DOHH2 (cell line): Measurements from ENCODE around the gene PRRG3.

ENCODE experiments used
- H3F3A ChIP-seq: fragments of 200-600 bp; sonication (generic), shearing (Covaris generic); 2 replicates; pipeline ENCODE4 v1.6.0; 2016; ENCODE audit warnings: antibody characterized with exemption, mild to moderate bottlenecking; ENCODE audit not compliant: control insufficient read depth, insufficient read depth
- H3K27ac ChIP-seq: fragments of 200-600 bp; sonication (generic); 2 replicates; pipeline ENCODE4 v1.5.1; 2014; ENCODE audit warnings: low read depth, mild to moderate bottlenecking, low read length, moderate library complexity
- H3K27me3 ChIP-seq: fragments of 200-600 bp; sonication (generic); 2 replicates; pipeline ENCODE4 v1.6.1; 2014; ENCODE audit warnings: mild to moderate bottlenecking, low read length, mixed read lengths; ENCODE audit not compliant: control insufficient read depth
- H3K36me3 ChIP-seq: fragments of 200-600 bp; sonication (generic); 2 replicates; pipeline ENCODE4 v1.6.1; 2014; ENCODE audit warnings: mild to moderate bottlenecking, low read length, moderate library complexity, mixed read lengths; ENCODE audit not compliant: control insufficient read depth
- H3K4me1 ChIP-seq: fragments of 200-600 bp; sonication (generic); 2 replicates; pipeline ENCODE4 v1.6.1; 2014; ENCODE audit warnings: mild to moderate bottlenecking, low read length, mixed read lengths; ENCODE audit not compliant: control insufficient read depth
- H3K4me2 ChIP-seq: fragments of 200-600 bp; sonication (generic); 2 replicates; pipeline ENCODE4 v1.6.0; 2014; ENCODE audit warnings: mild to moderate bottlenecking, low read length, moderate library complexity
- H3K4me3 ChIP-seq: fragments of 200-600 bp; sonication (generic); 2 replicates; pipeline ENCODE4 v1.5.1; 2014; ENCODE audit warnings: mild to moderate bottlenecking, low read length, mixed read lengths
- H3K79me2 ChIP-seq: fragments of 200-600 bp; sonication (generic); 2 replicates; pipeline ENCODE4 v1.6.1; 2014; ENCODE audit warnings: mild to moderate bottlenecking, low read length, mixed read lengths; ENCODE audit not compliant: control insufficient read depth
- H3K9me2 ChIP-seq: fragments of 200-600 bp; sonication (generic); replicated peaks from 2 replicates; pipeline ENCODE4 v1.6.1; 2014; ENCODE audit warnings: mild to moderate bottlenecking, low read length, mixed read lengths; ENCODE audit not compliant: control insufficient read depth
- H3K9me3 ChIP-seq: fragments of 200-600 bp; sonication (generic); 2 replicates; pipeline ENCODE4 v1.6.1; 2014; ENCODE audit warnings: antibody characterized with exemption, low read length, mixed read lengths; ENCODE audit not compliant: control insufficient read depth, insufficient read depth
- H4K20me1 ChIP-seq: fragments of 200-600 bp; sonication (generic); 2 replicates; pipeline ENCODE4 v1.6.0; 2014; ENCODE audit warnings: low read depth, mild to moderate bottlenecking, antibody characterized with exemption, low read length, moderate library complexity; ENCODE audit not compliant: control insufficient read depth, insufficient read depth
- CTCF ChIP-seq: fragments of 200-600 bp; sonication (generic); IDR thresholded peaks from one replicate; pipeline ENCODE4 v1.5.1; 2014; ENCODE audit warnings: antibody characterized with exemption, mild to moderate bottlenecking, low read depth, low read length; ENCODE audit not compliant: poor library complexity, severe bottlenecking
- EZH2phosphoT487 ChIP-seq: fragments of 200-600 bp; sonication (generic); IDR thresholded peaks from 2 replicates; pipeline ENCODE4 v1.6.1; 2017; ENCODE audit warnings: borderline replicate concordance, mild to moderate bottlenecking, antibody characterized with exemption, low read length, moderate library complexity, mixed read lengths

The PRRG3 gene

GRCh38 chrX:151714362-151714761, 19.1 kb downstream of the PRRG3 start:
- no peaks in the 10 kb centered on the region for H3K9me2 ChIP-seq
- H3K79me2 ChIP-seq = no peaks in the 10 kb centered on the region
- no peak overlapping the region for H3K4me2 ChIP-seq
- H3K9me3 ChIP-seq = no peaks in the 10 kb centered on the region
- H3K27ac ChIP-seq = no peak overlapping the region
- H3K4me1 ChIP-seq = no peaks in the 10 kb centered on the region
- H3F3A ChIP-seq = no peaks in the 10 kb centered on the region
- no peak for TF ChIP-seq CTCF
- TF ChIP-seq EZH2phosphoT487 = no peak
- no peaks in the 10 kb centered on the region for H3K36me3 ChIP-seq
- no peaks in the 10 kb centered on the region for H3K27me3 ChIP-seq
- H3K4me3 ChIP-seq = no peak overlapping the region
- no peaks in the 10 kb centered on the region for H4K20me1 ChIP-seq

- Histone ChIP-seq H3K79me2 (no peaks in the 10 kb centered on the region), H3K9me3 (no peaks in the 10 kb centered on the region), H3F3A (no peaks in the 10 kb centered on the region), H3K27ac (no peak within 1 kb of the TSS), H4K20me1 (no peaks in the 10 kb centered on the region), H3K27me3 (no peaks in the 10 kb centered on the region), H3K9me2 (no peaks in the 10 kb centered on the region), H3K4me2 (no peak within 1 kb of the TSS), H3K36me3 (no peaks in the 10 kb centered on the region), H3K4me3 (no peak within 1 kb of the TSS), H3K4me1 (no peaks in the 10 kb centered on the region)
- TF ChIP-seq CTCF (no peak), EZH2phosphoT487 (no peak)
Measured at GRCh38 chrX:151715752-151716151, 20.5 kb downstream of the PRRG3 start, which contains the start of gene FATE1. Gene FATE1, plus strand, starts transcription at chrX:151716035. Its CDS starts 85 bp downstream, at chrX:151716120.

- Histone ChIP-seq H3F3A (no peaks in the 10 kb centered on the region), H3K4me3 (no peak overlapping the region), H3K27me3 (no peaks in the 10 kb centered on the region), H3K9me3 (no peaks in the 10 kb centered on the region), H3K27ac (no peak overlapping the region), H3K79me2 (no peaks in the 10 kb centered on the region), H3K4me2 (no peak overlapping the region), H3K4me1 (no peaks in the 10 kb centered on the region), H3K9me2 (no peaks in the 10 kb centered on the region), H4K20me1 (no peaks in the 10 kb centered on the region), H3K36me3 (no peaks in the 10 kb centered on the region)
- TF ChIP-seq EZH2phosphoT487 = no peak
- no peak for TF ChIP-seq CTCF
Measured at GRCh38 chrX:151722241-151722846, 27.1 kb downstream of the PRRG3 start.
